ENCODE data around the gene PPFIA1.

The PPFIA1 gene

GRCh38 chr11:70419307-70420007 lies 149.0 kb downstream of the PPFIA1 start:
- TF ChIP-seq TEAD4 (IDR thresholded peaks at IDR 0.05): no peak
- TF ChIP-seq ZBTB7A (IDR thresholded peaks at IDR 0.05; ENCODE audit: low read depth): no peak
- TF ChIP-seq USF1 (IDR thresholded peaks at IDR 0.05): no peak
- no peak for TF ChIP-seq FOXM1 (IDR thresholded peaks at IDR 0.05; ENCODE audit: borderline replicate concordance, low read depth)
- TF ChIP-seq NFIC (IDR thresholded peaks at IDR 0.05): no peak
- TF ChIP-seq TAF1 (IDR thresholded peaks at IDR 0.05; ENCODE audit: low read depth): no peak

GRCh38 chr11:70420008-70420464 lies 149.5 kb downstream of the PPFIA1 start:
- no peak for TF ChIP-seq YY1 (IDR thresholded peaks at IDR 0.05; ENCODE audit: low read depth)
- TF ChIP-seq ZBTB7A (IDR thresholded peaks at IDR 0.05; ENCODE audit: low read depth): no peak
- TF ChIP-seq TEAD4 (IDR thresholded peaks at IDR 0.05): no peak
- no peak for TF ChIP-seq NFIC (IDR thresholded peaks at IDR 0.05)
- no peak for TF ChIP-seq EGR1 (IDR thresholded peaks at IDR 0.05)
- TF ChIP-seq CEBPB (IDR thresholded peaks at IDR 0.05): no peak
- no peak for TF ChIP-seq TCF12 (IDR thresholded peaks at IDR 0.05; ENCODE audit: low read depth)
- no peak for TF ChIP-seq REST (IDR thresholded peaks at IDR 0.05; ENCODE audit: low read depth)
- no peak for TF ChIP-seq TAF1 (IDR thresholded peaks at IDR 0.05; ENCODE audit: low read depth)
- no peak for TF ChIP-seq FOXM1 (IDR thresholded peaks at IDR 0.05; ENCODE audit: borderline replicate concordance, low read depth)
- no peak for TF ChIP-seq RAD21 (IDR thresholded peaks at IDR 0.05; ENCODE audit: low read depth)
- TF ChIP-seq CREB1 (IDR thresholded peaks at IDR 0.05; ENCODE audit: low read depth): no peak
- TF ChIP-seq EP300 (IDR thresholded peaks at IDR 0.05; ENCODE audit: borderline replicate concordance): no peak
- no peak for TF ChIP-seq MAX (IDR thresholded peaks at IDR 0.05)
- TF ChIP-seq USF1 (IDR thresholded peaks at IDR 0.05): no peak

- TF ChIP-seq EP300 (IDR thresholded peaks at IDR 0.05; ENCODE audit: borderline replicate concordance) (no peak), TAF1 (IDR thresholded peaks at IDR 0.05; ENCODE audit: low read depth) (no peak), TCF12 (IDR thresholded peaks at IDR 0.05; ENCODE audit: low read depth) (no peak), MAX (IDR thresholded peaks at IDR 0.05) (no peak), EGR1 (IDR thresholded peaks at IDR 0.05) (no peak), RAD21 (IDR thresholded peaks at IDR 0.05; ENCODE audit: low read depth) (no peak), REST (IDR thresholded peaks at IDR 0.05; ENCODE audit: low read depth) (no peak), YY1 (IDR thresholded peaks at IDR 0.05; ENCODE audit: low read depth) (no peak), NFIC (IDR thresholded peaks at IDR 0.05) (no peak), FOXM1 (IDR thresholded peaks at IDR 0.05; ENCODE audit: borderline replicate concordance, low read depth) (no peak), CEBPB (IDR thresholded peaks at IDR 0.05) (no peak)
These were observed 150.0 kb downstream of the PPFIA1 start for GRCh38 chr11:70420496-70420895.

GRCh38 chr11:70421123-70421522 lies 150.6 kb downstream of the PPFIA1 start:
- no peak for TF ChIP-seq TCF12 (IDR thresholded peaks at IDR 0.05; ENCODE audit: low read depth)
- TF ChIP-seq REST (IDR thresholded peaks at IDR 0.05; ENCODE audit: low read depth): no peak
- TF ChIP-seq TEAD4 (IDR thresholded peaks at IDR 0.05): no peak
- TF ChIP-seq TAF1 (IDR thresholded peaks at IDR 0.05; ENCODE audit: low read depth): no peak
- TF ChIP-seq RAD21 (IDR thresholded peaks at IDR 0.05; ENCODE audit: low read depth): no peak
- TF ChIP-seq EGR1 (IDR thresholded peaks at IDR 0.05): no peak
- TF ChIP-seq FOXM1 (IDR thresholded peaks at IDR 0.05; ENCODE audit: borderline replicate concordance, low read depth): no peak
- TF ChIP-seq USF1 (IDR thresholded peaks at IDR 0.05): no peak
- TF ChIP-seq NFIC (IDR thresholded peaks at IDR 0.05): no peak
- TF ChIP-seq YY1 (IDR thresholded peaks at IDR 0.05; ENCODE audit: low read depth): no peak
- no peak for TF ChIP-seq CEBPB (IDR thresholded peaks at IDR 0.05)
- no peak for TF ChIP-seq CREB1 (IDR thresholded peaks at IDR 0.05; ENCODE audit: low read depth)
- no peak for TF ChIP-seq ZBTB7A (IDR thresholded peaks at IDR 0.05; ENCODE audit: low read depth)
